HepG2 (cell line): ENCODE measurements around the gene NPIPB12.
"Not testable (repeated sequence)": the region's sequence is repeated elsewhere in the genome, so short reads cannot be mapped to it uniquely, and the experiment has no call there.

Source experiments
- CEBPZ ChIP-seq: IDR thresholded peaks from 2 replicates; pipeline ENCODE4 v1.6.1; 2012; ENCODE audit warnings: low read length, improper control_type of control experiment
- CHD2 ChIP-seq: IDR thresholded peaks from 2 replicates; pipeline ENCODE4 v1.6.1; 2011; ENCODE audit warnings: low read depth, low read length, improper control_type of control experiment
- CTCF ChIP-seq: sonication (generic); formaldehyde crosslinking; IDR thresholded peaks from 2 replicates; pipeline ENCODE4 v1.5.0; 2020; ENCODE audit warnings: mild to moderate bottlenecking, missing genetic modification reagents, moderate library complexity
- DPF2 ChIP-seq: sonication (generic); formaldehyde crosslinking; IDR thresholded peaks from 2 replicates; pipeline ENCODE4 v1.4.0; 2020; ENCODE audit warnings: mild to moderate bottlenecking, low read depth, missing genetic modification reagents, borderline replicate concordance
- EZH2 ChIP-seq: conservative IDR thresholded peaks from 2 replicates; pipeline ENCODE4 v1.6.1; 2012; ENCODE audit warnings: mild to moderate bottlenecking, low read depth, low read length, moderate library complexity
- JUNB ChIP-seq: sonication (generic); formaldehyde crosslinking; IDR thresholded peaks from 2 replicates; pipeline ENCODE4 v1.8.0; 2022; ENCODE audit warnings: missing genetic modification reagents, mild to moderate bottlenecking, borderline replicate concordance
- POLR2A ChIP-seq, 2 experiments: IDR thresholded peaks; 2 replicates each; pipeline ENCODE4 v1.6.1; 2011; ENCODE audit warnings: low read depth in 2 of 2, low read length in 2 of 2, mild to moderate bottlenecking in 1 of 2, moderate library complexity in 1 of 2; ENCODE audit not compliant: insufficient read depth in 1 of 2
- RAD21 ChIP-seq: fragments of 450-650 bp; formaldehyde crosslinking; IDR thresholded peaks from 2 replicates; pipeline ENCODE4 v1.5.0; 2020; ENCODE audit warnings: mild to moderate bottlenecking
- TBL1XR1 ChIP-seq: fragments of 150-350 bp; IDR thresholded peaks from 2 replicates; pipeline ENCODE4 v1.6.1; 2014; ENCODE audit warnings: borderline replicate concordance, low read length; ENCODE audit not compliant: partially characterized antibody
- ZNF33B ChIP-seq: sonication (generic); formaldehyde crosslinking; IDR thresholded peaks from 2 replicates; pipeline ENCODE4 v1.5.1; 2020; ENCODE audit warnings: mild to moderate bottlenecking, missing genetic modification reagents
- ZNF569 ChIP-seq: sonication (generic); formaldehyde crosslinking; IDR thresholded peaks from 2 replicates; pipeline ENCODE4 v1.5.0; 2020; ENCODE audit warnings: mild to moderate bottlenecking, missing genetic modification reagents, moderate library complexity, borderline replicate concordance
- TF ChIP-seq, protein P1 (sequence below): sonication (generic); formaldehyde crosslinking; IDR thresholded peaks from 2 replicates; pipeline ENCODE4 v1.8.0; 2022; ENCODE audit warnings: missing genetic modification reagents, mild to moderate bottlenecking, borderline replicate concordance
- TF ChIP-seq, protein P2 (sequence below): sonication (generic); formaldehyde crosslinking; IDR thresholded peaks from 2 replicates; pipeline ENCODE4 v1.4.0; 2020; ENCODE audit warnings: missing genetic modification reagents
- TF ChIP-seq, protein P3 (sequence below): sonication (generic); formaldehyde crosslinking; conservative IDR thresholded peaks from 2 replicates; pipeline ENCODE4 v1.4.0; 2020; ENCODE audit warnings: missing genetic modification reagents

- TF ChIP-seq EZH2; CHD2; CEBPZ; DPF2 (CRISPR knock-in tag); CTCF; ZNF33B (CRISPR knock-in tag); TBL1XR1; JUNB (CRISPR knock-in tag); POLR2A (IDR thresholded peaks at IDR 0.05; ENCODE audit: insufficient read depth in 1 of 2, low read depth in 2 of 2, low read length in 2 of 2); ZNF569; RAD21: not testable (repeated sequence)
- TF ChIP-seq, protein P1, sequence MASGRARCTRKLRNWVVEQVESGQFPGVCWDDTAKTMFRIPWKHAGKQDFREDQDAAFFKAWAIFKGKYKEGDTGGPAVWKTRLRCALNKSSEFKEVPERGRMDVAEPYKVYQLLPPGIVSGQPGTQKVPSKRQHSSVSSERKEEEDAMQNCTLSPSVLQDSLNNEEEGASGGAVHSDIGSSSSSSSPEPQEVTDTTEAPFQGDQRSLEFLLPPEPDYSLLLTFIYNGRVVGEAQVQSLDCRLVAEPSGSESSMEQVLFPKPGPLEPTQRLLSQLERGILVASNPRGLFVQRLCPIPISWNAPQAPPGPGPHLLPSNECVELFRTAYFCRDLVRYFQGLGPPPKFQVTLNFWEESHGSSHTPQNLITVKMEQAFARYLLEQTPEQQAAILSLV (CRISPR knock-in tag) = not testable (repeated sequence)
- TF ChIP-seq, protein P2, sequence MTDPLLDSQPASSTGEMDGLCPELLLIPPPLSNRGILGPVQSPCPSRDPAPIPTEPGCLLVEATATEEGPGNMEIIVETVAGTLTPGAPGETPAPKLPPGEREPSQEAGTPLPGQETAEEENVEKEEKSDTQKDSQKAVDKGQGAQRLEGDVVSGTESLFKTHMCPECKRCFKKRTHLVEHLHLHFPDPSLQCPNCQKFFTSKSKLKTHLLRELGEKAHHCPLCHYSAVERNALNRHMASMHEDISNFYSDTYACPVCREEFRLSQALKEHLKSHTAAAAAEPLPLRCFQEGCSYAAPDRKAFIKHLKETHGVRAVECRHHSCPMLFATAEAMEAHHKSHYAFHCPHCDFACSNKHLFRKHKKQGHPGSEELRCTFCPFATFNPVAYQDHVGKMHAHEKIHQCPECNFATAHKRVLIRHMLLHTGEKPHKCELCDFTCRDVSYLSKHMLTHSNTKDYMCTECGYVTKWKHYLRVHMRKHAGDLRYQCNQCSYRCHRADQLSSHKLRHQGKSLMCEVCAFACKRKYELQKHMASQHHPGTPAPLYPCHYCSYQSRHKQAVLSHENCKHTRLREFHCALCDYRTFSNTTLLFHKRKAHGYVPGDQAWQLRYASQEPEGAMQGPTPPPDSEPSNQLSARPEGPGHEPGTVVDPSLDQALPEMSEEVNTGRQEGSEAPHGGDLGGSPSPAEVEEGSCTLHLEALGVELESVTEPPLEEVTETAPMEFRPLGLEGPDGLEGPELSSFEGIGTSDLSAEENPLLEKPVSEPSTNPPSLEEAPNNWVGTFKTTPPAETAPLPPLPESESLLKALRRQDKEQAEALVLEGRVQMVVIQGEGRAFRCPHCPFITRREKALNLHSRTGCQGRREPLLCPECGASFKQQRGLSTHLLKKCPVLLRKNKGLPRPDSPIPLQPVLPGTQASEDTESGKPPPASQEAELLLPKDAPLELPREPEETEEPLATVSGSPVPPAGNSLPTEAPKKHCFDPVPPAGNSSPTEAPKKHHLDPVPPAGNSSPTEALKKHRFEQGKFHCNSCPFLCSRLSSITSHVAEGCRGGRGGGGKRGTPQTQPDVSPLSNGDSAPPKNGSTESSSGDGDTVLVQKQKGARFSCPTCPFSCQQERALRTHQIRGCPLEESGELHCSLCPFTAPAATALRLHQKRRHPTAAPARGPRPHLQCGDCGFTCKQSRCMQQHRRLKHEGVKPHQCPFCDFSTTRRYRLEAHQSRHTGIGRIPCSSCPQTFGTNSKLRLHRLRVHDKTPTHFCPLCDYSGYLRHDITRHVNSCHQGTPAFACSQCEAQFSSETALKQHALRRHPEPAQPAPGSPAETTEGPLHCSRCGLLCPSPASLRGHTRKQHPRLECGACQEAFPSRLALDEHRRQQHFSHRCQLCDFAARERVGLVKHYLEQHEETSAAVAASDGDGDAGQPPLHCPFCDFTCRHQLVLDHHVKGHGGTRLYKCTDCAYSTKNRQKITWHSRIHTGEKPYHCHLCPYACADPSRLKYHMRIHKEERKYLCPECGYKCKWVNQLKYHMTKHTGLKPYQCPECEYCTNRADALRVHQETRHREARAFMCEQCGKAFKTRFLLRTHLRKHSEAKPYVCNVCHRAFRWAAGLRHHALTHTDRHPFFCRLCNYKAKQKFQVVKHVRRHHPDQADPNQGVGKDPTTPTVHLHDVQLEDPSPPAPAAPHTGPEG (CRISPR knock-in tag) = not testable (repeated sequence)
- TF ChIP-seq, protein P3, sequence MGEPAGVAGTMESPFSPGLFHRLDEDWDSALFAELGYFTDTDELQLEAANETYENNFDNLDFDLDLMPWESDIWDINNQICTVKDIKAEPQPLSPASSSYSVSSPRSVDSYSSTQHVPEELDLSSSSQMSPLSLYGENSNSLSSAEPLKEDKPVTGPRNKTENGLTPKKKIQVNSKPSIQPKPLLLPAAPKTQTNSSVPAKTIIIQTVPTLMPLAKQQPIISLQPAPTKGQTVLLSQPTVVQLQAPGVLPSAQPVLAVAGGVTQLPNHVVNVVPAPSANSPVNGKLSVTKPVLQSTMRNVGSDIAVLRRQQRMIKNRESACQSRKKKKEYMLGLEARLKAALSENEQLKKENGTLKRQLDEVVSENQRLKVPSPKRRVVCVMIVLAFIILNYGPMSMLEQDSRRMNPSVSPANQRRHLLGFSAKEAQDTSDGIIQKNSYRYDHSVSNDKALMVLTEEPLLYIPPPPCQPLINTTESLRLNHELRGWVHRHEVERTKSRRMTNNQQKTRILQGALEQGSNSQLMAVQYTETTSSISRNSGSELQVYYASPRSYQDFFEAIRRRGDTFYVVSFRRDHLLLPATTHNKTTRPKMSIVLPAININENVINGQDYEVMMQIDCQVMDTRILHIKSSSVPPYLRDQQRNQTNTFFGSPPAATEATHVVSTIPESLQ (CRISPR knock-in tag) = not testable (repeated sequence)
Observed at GRCh38 chr16:29472065-29472464, 34.1 kb downstream of the NPIPB12 start.
